HG02623 (cell line): ENCODE measurements around the gene CTNS.

Experiments
- ATAC-seq: cut with Tn5 transposase; IDR thresholded peaks from one replicate; pipeline ENCODE4 v1.9.1; 2021; ENCODE audit warnings: moderate library complexity; ENCODE audit not compliant: unreplicated experiment

The CTNS gene

GRCh38 chr17:3708366-3708765 lies 71.8 kb downstream of the CTNS start:
- ATAC-seq, result no peak

GRCh38 chr17:3710951-3711383 lies 74.4 kb downstream of the CTNS start:
- ATAC-seq, result peak; percentile 90
